Measurements from ENCODE around the gene HOXC13. TPM values are rescaled to one million over a fixed set of nuclear protein-coding genes. Genes with fewer than 3 reads are reported as not detected.
A peak's percentile ranks its signal among the peaks of the same experiment; 100 is the strongest.

HOXC13 gene
- total RNA-seq, 3 donors from 2014 or later (not counting 1 experiment from before 2014, with no cell fraction given): not detected

GRCh38 chr12:53961025-53961761, 22.6 kb downstream of the HOXC13 start:
- TF ChIP-seq, protein P1, sequence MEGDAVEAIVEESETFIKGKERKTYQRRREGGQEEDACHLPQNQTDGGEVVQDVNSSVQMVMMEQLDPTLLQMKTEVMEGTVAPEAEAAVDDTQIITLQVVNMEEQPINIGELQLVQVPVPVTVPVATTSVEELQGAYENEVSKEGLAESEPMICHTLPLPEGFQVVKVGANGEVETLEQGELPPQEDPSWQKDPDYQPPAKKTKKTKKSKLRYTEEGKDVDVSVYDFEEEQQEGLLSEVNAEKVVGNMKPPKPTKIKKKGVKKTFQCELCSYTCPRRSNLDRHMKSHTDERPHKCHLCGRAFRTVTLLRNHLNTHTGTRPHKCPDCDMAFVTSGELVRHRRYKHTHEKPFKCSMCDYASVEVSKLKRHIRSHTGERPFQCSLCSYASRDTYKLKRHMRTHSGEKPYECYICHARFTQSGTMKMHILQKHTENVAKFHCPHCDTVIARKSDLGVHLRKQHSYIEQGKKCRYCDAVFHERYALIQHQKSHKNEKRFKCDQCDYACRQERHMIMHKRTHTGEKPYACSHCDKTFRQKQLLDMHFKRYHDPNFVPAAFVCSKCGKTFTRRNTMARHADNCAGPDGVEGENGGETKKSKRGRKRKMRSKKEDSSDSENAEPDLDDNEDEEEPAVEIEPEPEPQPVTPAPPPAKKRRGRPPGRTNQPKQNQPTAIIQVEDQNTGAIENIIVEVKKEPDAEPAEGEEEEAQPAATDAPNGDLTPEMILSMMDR (IDR thresholded peaks at IDR 0.05): no peak
- no peak overlapping the region for H3K27ac ChIP-seq (ENCODE audit: low read length)
- peaks cover 18% of the 10 kb centered on the region for H3K36me3 Mint-ChIP-seq
- no peaks in the 10 kb centered on the region for H3K9me3 Mint-ChIP-seq
- peak overlapping the region in 1 of 2 donors; percentile 18 for H3K27ac Mint-ChIP-seq
- H3K36me3 ChIP-seq (ENCODE audit: control insufficient read depth, insufficient read depth, low read length): no peaks in the 10 kb centered on the region
- peaks cover 41 to 42% of the 10 kb centered on the region in 2 donors for H3K4me1 Mint-ChIP-seq
- no peak overlapping the region for H3K4me3 Mint-ChIP-seq
- 5% methylated on average over 72 of the region's 72 CpGs for WGBS (ENCODE audit: insufficient coverage)
- intact Hi-C loops (cut with micrococcal nuclease): no loop called here
- peaks cover 38% of the 10 kb centered on the region for H3K4me1 ChIP-seq (ENCODE audit: control insufficient read depth, insufficient read depth, low read length)
- no peaks in the 10 kb centered on the region for H3K9me3 ChIP-seq (ENCODE audit: control insufficient read depth, insufficient read depth, low read length)
- no peak overlapping the region for H3K4me3 ChIP-seq (ENCODE audit: low read length)
- H3K27me3 Mint-ChIP-seq (ENCODE audit: low read depth in 2 of 2): peaks cover 69 to 95% of the 10 kb centered on the region in 2 donors
- DNase-seq (no peak), ATAC-seq (no peak)
- H3K27me3 ChIP-seq (ENCODE audit: control insufficient read depth, insufficient read depth, low read length): peaks cover 94% of the 10 kb centered on the region

- DNase-seq (no peak), ATAC-seq (no peak)
- Histone ChIP-seq H3K27me3 (ENCODE audit: control insufficient read depth, insufficient read depth, low read length) (peaks cover 96% of the 10 kb centered on the region), H3K9me3 (ENCODE audit: control insufficient read depth, insufficient read depth, low read length) (no peaks in the 10 kb centered on the region), H3K27ac (ENCODE audit: low read length) (no peak overlapping the region), H3K4me1 (ENCODE audit: control insufficient read depth, insufficient read depth, low read length) (peaks cover 33% of the 10 kb centered on the region), H3K36me3 (ENCODE audit: control insufficient read depth, insufficient read depth, low read length) (no peaks in the 10 kb centered on the region), H3K4me3 (ENCODE audit: low read length) (no peak overlapping the region)
- intact Hi-C loops (cut with micrococcal nuclease): no loop called here
- H3K9me3 Mint-ChIP-seq: no peaks in the 10 kb centered on the region
- no peak overlapping the region for H3K27ac Mint-ChIP-seq
- WGBS (ENCODE audit: insufficient coverage): 20% methylated on average over 7 of the region's 7 CpGs
- H3K4me1 Mint-ChIP-seq: peaks cover 41 to 42% of the 10 kb centered on the region in 2 donors
- peaks cover 18% of the 10 kb centered on the region for H3K36me3 Mint-ChIP-seq
- TF ChIP-seq, protein P1 (IDR thresholded peaks at IDR 0.05): no peak
- peaks cover 73 to 96% of the 10 kb centered on the region in 2 donors for H3K27me3 Mint-ChIP-seq (ENCODE audit: low read depth in 2 of 2)
- no peak overlapping the region for H3K4me3 Mint-ChIP-seq
Observed at GRCh38 chr12:53963005-53963404, 24.4 kb downstream of the HOXC13 start.

DNA sequence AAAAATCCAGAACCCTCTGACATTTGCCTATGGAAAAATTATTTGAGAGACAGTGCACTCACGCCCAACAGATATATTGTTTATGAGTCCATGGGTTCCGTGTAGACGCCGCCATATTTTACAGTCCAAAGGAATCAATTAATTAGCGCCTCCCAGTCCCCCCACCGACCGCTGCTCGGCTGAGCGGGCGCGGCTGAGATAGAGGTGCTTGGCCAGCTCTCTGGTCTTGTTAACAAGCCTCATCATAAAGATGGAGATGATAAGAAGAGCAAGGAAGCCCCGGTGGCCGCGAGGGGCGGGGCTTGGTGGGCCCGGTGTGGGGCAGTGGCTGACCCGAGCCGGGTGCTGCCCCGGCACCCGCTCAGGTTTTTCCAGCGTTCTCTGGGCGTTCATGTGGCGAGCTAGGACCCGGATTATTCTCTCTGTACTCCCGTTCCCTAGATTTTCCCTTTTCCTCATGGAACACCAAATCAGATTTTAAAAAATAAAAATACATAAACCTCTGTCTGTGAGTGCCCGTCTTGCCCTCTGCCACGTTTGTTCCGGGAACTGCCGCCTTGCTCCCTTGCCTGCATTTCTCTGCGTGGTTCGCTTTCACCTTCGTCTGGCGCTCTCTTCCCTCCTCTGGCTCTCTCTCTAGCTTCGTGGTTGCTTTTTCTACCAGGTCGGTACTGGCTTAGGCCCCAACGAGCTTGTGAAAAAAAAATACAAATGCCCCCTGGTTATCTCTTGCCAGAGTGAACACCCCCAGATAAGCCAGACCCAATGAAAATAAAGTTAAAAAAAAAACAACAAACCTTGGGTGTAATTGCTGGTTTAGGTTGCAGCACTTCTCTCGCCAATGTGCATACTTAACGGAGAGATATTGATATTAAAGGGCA, 25.0 kb downstream of the HOXC13 start:
- Mint-ChIP-seq H3K4me3 (peak overlapping the region; percentile 32), H3K4me1 (peaks cover 42 to 44% of the 10 kb centered on the region in 2 donors), H3K27me3 (ENCODE audit: low read depth in 2 of 2) (peaks cover 73 to 96% of the 10 kb centered on the region in 2 donors), H3K9me3 (no peaks in the 10 kb centered on the region), H3K36me3 (peaks cover 18% of the 10 kb centered on the region), H3K27ac (no peak overlapping the region)
- Histone ChIP-seq H3K9me3 (ENCODE audit: control insufficient read depth, insufficient read depth, low read length) (no peaks in the 10 kb centered on the region), H3K4me3 (ENCODE audit: low read length) (no peak overlapping the region), H3K27me3 (ENCODE audit: control insufficient read depth, insufficient read depth, low read length) (peaks cover 96% of the 10 kb centered on the region), H3K4me1 (ENCODE audit: control insufficient read depth, insufficient read depth, low read length) (peaks cover 33% of the 10 kb centered on the region), H3K36me3 (ENCODE audit: control insufficient read depth, insufficient read depth, low read length) (no peaks in the 10 kb centered on the region), H3K27ac (ENCODE audit: low read length) (no peak overlapping the region)
- TF ChIP-seq, protein P1 (IDR thresholded peaks at IDR 0.05): no peak
- intact Hi-C loops (cut with micrococcal nuclease): no loop called here
- ATAC-seq: no peak
- WGBS (ENCODE audit: insufficient coverage): 9% methylated on average over 36 of the region's 38 CpGs
- DNase-seq: no peak

All from natural killer cell (primary cell).